Measurements from ENCODE around the gene SH2D3A. TPM values are rescaled to one million over a fixed set of nuclear protein-coding genes. Genes with fewer than 3 reads are reported as not detected.
"Not testable (repeated sequence)": the region's sequence is repeated elsewhere in the genome, so short reads cannot be mapped to it uniquely, and the experiment has no call there.

SH2D3A gene
- total RNA-seq, 1 experiment from 2014 or later: 75.7 TPM

GRCh38 chr19:6750062-6750461, 17.2 kb downstream of the SH2D3A start:
- no TSS peak for BruUV-seq (replicated peaks)
- Histone ChIP-seq H3K27ac (ENCODE audit: low read depth, low read length) (no peak overlapping the region), H3K9me2 (ENCODE audit: insufficient read depth) (no peaks in the 10 kb centered on the region), H3K4me2 (ENCODE audit: low read length) (no peak overlapping the region), H4K20me1 (ENCODE audit: insufficient read depth) (no peaks in the 10 kb centered on the region; the same call in 1 of the 2 replicates), H3K79me2 (ENCODE audit: insufficient read depth, low read length) (peaks cover 30% of the 10 kb centered on the region), H3K36me3 (ENCODE audit: control insufficient read depth in 1 of 2, insufficient read depth in 2 of 2, low read length in 2 of 2) (peaks cover 35 to 62% of the 10 kb centered on the region in 2 experiments), H2AFZ (ENCODE audit: low read depth, low read length, poor library complexity, severe bottlenecking) (no peak overlapping the region), H3K4me3 (replicated peaks in 1 of 2; ENCODE audit: low read depth in 1 of 2, low read length in 2 of 2) (no peak overlapping the region), H3K9me3 (ENCODE audit: control insufficient read depth in 1 of 2, insufficient read depth in 1 of 2, low read depth in 1 of 2, low read length in 2 of 2) (no peaks in the 10 kb centered on the region), H3K27me3 (ENCODE audit: insufficient read depth, low read length) (no peaks in the 10 kb centered on the region), H3K9ac (ENCODE audit: low read length) (no peak overlapping the region), H3K4me1 (ENCODE audit: control insufficient read depth in 1 of 2, insufficient read depth in 2 of 2, low read length in 2 of 2) (peaks cover 23 to 38% of the 10 kb centered on the region in 2 experiments)
- intact Hi-C loops (cut with micrococcal nuclease): loop anchor here (5.0 kb wide), 1 partner anchor 233 kb away; no protein-coding TSS in a partner anchor
- ATAC-seq (no peak), DNase-seq (ENCODE audit: low read depth, low spot score) (no peak)
- ChIA-PET RAD21 (ENCODE audit: low non-redundant PET in 1 of 2, low total read pairs in 2 of 2, uncharacterized antibody in 2 of 2, unreplicated experiment in 2 of 2) (no interaction called here), POLR2A (no interaction called here), CTCF (no interaction called here)
- TF ChIP-seq SP1 (IDR thresholded peaks at IDR 0.05; ENCODE audit: low read depth) (no peak), FOSL1 (IDR thresholded peaks at IDR 0.05; ENCODE audit: low read depth) (no peak), ZFX (IDR thresholded peaks at IDR 0.05) (no peak), CTCF (IDR thresholded peaks at IDR 0.05 in 2 of 3, conservative IDR thresholded peaks at IDR 0.05 in 1 of 3; ENCODE audit: borderline replicate concordance in 1 of 3, insufficient read depth in 1 of 3, low read depth in 2 of 3, low read length in 2 of 3) (no peak), SRF (IDR thresholded peaks at IDR 0.05; ENCODE audit: low read depth) (no peak), TCF7L2 (IDR thresholded peaks at IDR 0.05; ENCODE audit: borderline replicate concordance, extremely low read depth, insufficient read depth, insufficient read length) (no peak), EGR1 (IDR thresholded peaks at IDR 0.05; ENCODE audit: low read depth) (no peak), ZNF274 (IDR thresholded peaks at IDR 0.05; ENCODE audit: low read depth, low read length) (no peak), SIN3A (IDR thresholded peaks at IDR 0.05; ENCODE audit: low read depth) (no peak), CBX3 (IDR thresholded peaks at IDR 0.05; ENCODE audit: low read depth) (no peak), POLR2AphosphoS5 (IDR thresholded peaks at IDR 0.05; ENCODE audit: low read depth, low read length) (no peak), EZH2 (IDR thresholded peaks at IDR 0.05) (no peak), REST (IDR thresholded peaks at IDR 0.05; ENCODE audit: low read depth) (no peak)

- H2AFZ ChIP-seq (ENCODE audit: low read depth, low read length, poor library complexity, severe bottlenecking); H3K27ac ChIP-seq (ENCODE audit: low read depth, low read length); RAD21 ChIA-PET (ENCODE audit: low non-redundant PET in 1 of 2, low total read pairs in 2 of 2, uncharacterized antibody in 2 of 2, unreplicated experiment in 2 of 2); H3K9ac ChIP-seq (ENCODE audit: low read length); BruUV-seq (replicated peaks); H3K9me3 ChIP-seq (ENCODE audit: control insufficient read depth in 1 of 2, insufficient read depth in 1 of 2, low read depth in 1 of 2, low read length in 2 of 2); POLR2A ChIA-PET; H4K20me1 ChIP-seq (ENCODE audit: insufficient read depth); H3K9me2 ChIP-seq (ENCODE audit: insufficient read depth); H3K4me2 ChIP-seq (ENCODE audit: low read length); H3K27me3 ChIP-seq (ENCODE audit: insufficient read depth, low read length); H3K4me3 ChIP-seq (replicated peaks in 1 of 2; ENCODE audit: low read depth in 1 of 2, low read length in 2 of 2); DNase-seq (ENCODE audit: low read depth, low spot score); intact Hi-C loops (cut with micrococcal nuclease); ATAC-seq: not testable (repeated sequence)
- CTCF ChIA-PET: interaction anchor here (1.1 kb wide), 1 partner anchor 10 kb away, joined by 3 read pairs; no protein-coding TSS in a partner anchor
- Histone ChIP-seq H3K36me3 (ENCODE audit: control insufficient read depth in 1 of 2, insufficient read depth in 2 of 2, low read length in 2 of 2) (peaks cover 34 to 52% of the 10 kb centered on the region in 2 experiments), H3K79me2 (ENCODE audit: insufficient read depth, low read length) (peaks cover 38% of the 10 kb centered on the region), H3K4me1 (ENCODE audit: control insufficient read depth in 1 of 2, insufficient read depth in 2 of 2, low read length in 2 of 2) (peaks cover 36 to 41% of the 10 kb centered on the region in 2 experiments)
Observed at GRCh38 chr19:6748543-6748942, 18.7 kb downstream of the SH2D3A start.

All from HCT116 (cell line).